Muscle of back (tissue), 11 donors: Measurements from ENCODE around the gene TMEM8B. TPM values are rescaled to one million over a fixed set of nuclear protein-coding genes. Genes with fewer than 3 reads are reported as not detected.
"Not testable (repeated sequence)": the region's sequence is repeated elsewhere in the genome, so short reads cannot be mapped to it uniquely, and the experiment has no call there.

Experiments
- DNase-seq, 3 donors: peaks; one replicate each; pipeline versions ENCODE4 v3.0.0 to v3.0.0-alpha.2; 2013
- polyA plus RNA-seq, 10 donors: library from polyadenylated mRNA; unstranded; fragments of 120-200 nt; gene quantifications; one replicate each; pipeline ENCODE4 v1.2.1, GENCODE V29; 2013; ENCODE audit not compliant: insufficient read length in 10 of 10

TMEM8B gene
- polyA plus RNA-seq, 10 donors, result 14.0 to 21.2 (median 18.4) TPM

- no peak for DNase-seq
These were observed 35.7 kb downstream of the TMEM8B start for GRCh38 chr9:35864695-35865255.

GRCh38 chr9:35867538-35867937, 38.5 kb downstream of the TMEM8B start:
- DNase-seq, result no peak

GRCh38 chr9:35868933-35869332, 39.9 kb downstream of the TMEM8B start:
- no peak for DNase-seq

GRCh38 chr9:35869621-35870216, 40.7 kb downstream of the TMEM8B start:
- DNase-seq, result no peak

GRCh38 chr9:35870351-35870923, 41.4 kb downstream of the TMEM8B start, which contains the start of gene OR13J1:
OR13J1 (minus strand) TSS chr9:35870401; CDS start chr9:35870401, 0 bp downstream.
- DNase-seq, result no peak

GRCh38 chr9:35871545-35871944, 42.5 kb downstream of the TMEM8B start:
- DNase-seq, result no peak

- DNase-seq, result no peak
These were observed 43.5 kb downstream of the TMEM8B start for GRCh38 chr9:35872505-35872904.

GRCh38 chr9:35882263-35882848, 53.3 kb downstream of the TMEM8B start:
- peak; percentile 81 to 91 (median 89) for DNase-seq

- no peak for DNase-seq
These were observed 54.0 kb downstream of the TMEM8B start for GRCh38 chr9:35882996-35883395.

- not testable (repeated sequence) for DNase-seq
These were observed 55.9 kb downstream of the TMEM8B start for GRCh38 chr9:35884908-35885307.

- DNase-seq, result no peak
These were observed 62.6 kb downstream of the TMEM8B start for GRCh38 chr9:35891646-35892045.

GRCh38 chr9:35892051-35892450, 63.0 kb downstream of the TMEM8B start:
- DNase-seq, result no peak

GRCh38 chr9:35896570-35896969, 67.5 kb downstream of the TMEM8B start:
- no peak for DNase-seq

GRCh38 chr9:35897376-35898099, 68.5 kb downstream of the TMEM8B start:
- not testable (repeated sequence) for DNase-seq

- DNase-seq, result no peak
These were observed 69.3 kb downstream of the TMEM8B start for GRCh38 chr9:35898337-35898736.

- no peak for DNase-seq
These were observed 70.0 kb downstream of the TMEM8B start for GRCh38 chr9:35899021-35899420.

GRCh38 chr9:35903049-35903448, 74.0 kb downstream of the TMEM8B start:
- peak in 2 of 3 donors; percentile 52 to 77 for DNase-seq

GRCh38 chr9:35904338-35904737, 75.3 kb downstream of the TMEM8B start:
- DNase-seq, result no peak

GRCh38 chr9:35905051-35905781, 76.2 kb downstream of the TMEM8B start:
- peak in 2 of 3 donors; percentile 25 to 41 for DNase-seq

GRCh38 chr9:35905912-35906679, 77.1 kb downstream of the TMEM8B start, which contains the start of gene HRCT1:
HRCT1 (plus strand) TSS chr9:35906202; CDS start chr9:35906288, 86 bp downstream.
- DNase-seq, result peak; percentile 88 to 94 (median 92)
